ENCODE measurements around the gene DCTN5.
"Not testable (repeated sequence)": the region's sequence is repeated elsewhere in the genome, so short reads cannot be mapped to it uniquely, and the experiment has no call there.

DCTN5 gene

DNA sequence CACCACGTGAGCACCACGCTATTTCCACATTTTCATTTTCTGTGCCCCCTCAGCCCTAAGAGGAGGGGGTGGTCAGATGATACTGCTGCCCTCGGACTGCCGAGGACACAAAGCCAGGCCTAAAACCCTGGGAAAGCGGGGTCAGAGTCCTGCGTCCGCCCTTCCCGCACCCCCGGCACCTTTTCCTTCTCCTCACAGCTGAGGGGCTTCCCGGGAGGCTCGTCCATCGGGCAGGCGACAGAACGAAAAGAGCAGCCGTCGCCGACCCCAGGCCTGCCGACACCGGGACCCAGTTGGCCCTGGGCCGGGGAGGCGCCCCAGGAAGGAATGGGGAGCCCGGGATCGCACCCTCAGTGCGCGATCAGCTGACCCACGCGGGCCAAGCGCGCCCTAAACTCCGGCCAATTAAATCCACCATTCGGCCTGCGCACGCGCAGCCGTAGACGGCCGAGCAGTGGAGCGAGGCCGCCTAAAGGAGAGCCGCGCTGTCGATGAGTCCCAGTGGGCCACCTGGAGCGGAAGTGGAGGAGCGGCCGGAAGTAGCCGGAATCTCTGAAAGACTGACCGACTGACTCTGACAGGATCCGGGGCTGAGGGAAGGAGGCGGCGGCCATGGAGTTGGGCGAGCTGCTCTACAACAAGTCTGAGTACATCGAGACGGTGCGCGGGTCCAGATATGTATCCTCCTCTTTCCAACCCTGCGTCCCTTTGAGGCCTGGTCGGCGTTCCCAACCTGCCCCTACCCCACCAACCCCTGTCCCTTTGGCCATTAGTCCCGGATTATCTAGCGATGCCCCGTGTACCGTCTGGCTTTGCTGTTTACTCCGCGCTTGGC is at the start of gene DCTN5, which contains the start of gene PALB2:
Gene DCTN5 (plus strand): TSS at position 536 of the 835 bp plus-strand sequence. CDS start 77 bp downstream, at position 613.
Gene PALB2 (minus strand): TSS at position 380 of the 835 bp plus-strand sequence. CDS start 153 bp downstream, at position 227.
- peak; percentile 90 for DNase-seq

- no peak for DNase-seq
Measured at GRCh38 chr16:23594186-23594585, 47.1 kb upstream of the DCTN5 start.

DNA sequence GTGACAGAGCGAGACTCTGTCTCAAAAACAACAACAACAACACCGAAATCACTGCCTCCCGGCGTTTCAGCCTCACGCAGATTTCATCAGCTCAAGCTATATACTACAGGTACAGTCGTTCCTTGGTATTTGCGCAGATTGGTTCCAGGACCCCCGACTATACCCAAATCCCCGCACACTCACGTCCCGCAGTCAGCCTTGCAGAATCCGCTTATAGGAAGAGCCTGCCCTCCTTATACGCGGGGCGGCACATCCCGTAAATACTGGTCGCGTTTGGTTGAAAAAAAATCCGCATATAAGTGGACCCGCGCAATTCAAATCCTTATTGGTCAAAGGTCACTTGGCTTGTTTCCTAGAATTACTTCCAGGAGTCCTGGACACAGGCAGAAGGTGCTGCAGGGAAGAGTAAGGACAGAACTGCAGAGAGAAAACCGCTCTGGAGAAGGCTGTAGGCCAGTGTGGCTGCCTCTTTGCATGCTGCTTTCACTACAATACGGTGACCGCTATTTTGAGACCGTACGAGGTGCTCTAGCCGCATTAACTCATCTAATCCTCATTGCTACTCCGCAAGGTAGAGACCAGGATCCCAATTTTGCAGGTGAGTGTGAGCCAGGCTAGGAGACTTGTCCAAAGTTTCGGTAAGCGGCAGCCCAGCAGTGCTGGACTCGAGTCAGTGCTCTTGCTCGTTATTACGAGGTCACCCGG is 45.9 kb upstream of the DCTN5 start:
- DNase-seq, result no peak

DNA sequence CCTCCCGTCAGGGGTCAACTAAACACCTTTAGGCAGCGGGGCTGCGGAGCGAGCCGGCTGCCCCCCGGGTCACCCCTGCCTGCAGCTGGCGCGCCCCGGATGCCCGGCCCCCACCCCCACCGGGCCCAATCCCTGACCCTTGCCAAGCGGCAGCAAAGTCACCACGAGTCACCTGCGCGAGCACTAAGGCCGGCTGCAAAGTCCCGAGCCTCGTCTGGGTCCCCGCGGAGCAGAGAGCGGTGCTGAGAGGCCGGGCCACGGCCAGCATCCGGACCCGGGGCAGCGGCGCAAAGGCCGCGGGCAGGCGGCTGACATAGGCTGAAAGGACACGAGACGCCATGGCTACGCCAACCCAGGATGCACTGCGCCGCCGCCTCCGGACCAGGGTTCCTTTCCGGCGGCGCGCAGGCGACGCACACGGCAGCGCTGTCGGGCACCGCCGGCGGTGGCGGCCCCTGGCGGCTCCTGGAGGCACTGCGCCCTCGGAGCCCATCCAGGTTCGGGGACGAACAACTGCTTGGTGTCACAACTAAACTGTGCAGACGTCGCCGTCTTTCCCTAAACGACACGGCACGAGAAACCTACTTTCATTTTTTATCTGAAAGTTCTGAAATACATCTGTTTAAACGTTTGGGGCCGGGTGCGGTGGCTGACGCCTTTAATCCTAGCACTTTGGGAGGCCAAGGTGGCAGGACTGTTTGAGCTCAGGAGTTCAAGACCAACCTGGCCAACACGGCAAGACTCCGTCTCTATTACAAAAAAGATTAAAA is 45.1 kb upstream of the DCTN5 start, which contains the start of gene NDUFAB1:
Gene NDUFAB1 (minus strand): TSS at position 366 of the 770 bp plus-strand sequence. CDS start 26 bp downstream, at position 340.
- DNase-seq, result peak; percentile 87

DNA sequence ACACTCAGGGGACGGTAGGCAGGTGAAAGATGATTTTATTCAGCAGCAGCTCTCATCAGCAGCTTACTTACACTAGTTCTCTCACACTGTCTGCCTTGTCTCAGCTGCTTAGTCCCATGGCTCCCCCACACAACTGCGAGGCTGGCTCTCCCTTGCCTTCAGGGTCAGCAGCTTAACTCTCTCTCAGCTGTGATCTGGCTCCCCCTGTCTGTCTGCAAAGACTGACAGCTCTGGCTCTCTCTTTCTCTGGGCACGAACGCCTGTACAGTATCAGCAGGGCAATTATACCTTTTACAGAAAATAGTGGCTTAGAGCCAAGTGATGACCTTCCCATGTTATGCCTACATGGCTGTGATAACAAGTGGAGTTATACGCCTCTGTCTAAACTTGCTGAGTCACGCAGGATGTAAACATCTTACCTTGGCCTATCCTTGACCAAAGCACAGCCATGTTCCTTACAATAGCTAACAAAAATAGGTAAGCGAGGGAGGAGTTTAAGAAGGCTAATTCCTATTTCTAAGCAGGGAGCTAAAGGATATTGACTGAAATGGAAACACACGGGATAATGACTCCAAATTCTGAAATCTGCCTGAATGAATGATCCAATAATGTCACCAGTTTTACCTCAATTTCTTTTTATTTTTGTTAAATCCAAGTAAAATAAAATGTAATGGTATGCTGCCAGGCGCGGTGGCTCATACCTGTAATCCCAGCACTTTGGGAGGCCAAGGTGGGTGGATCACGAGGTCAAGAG is 44.1 kb upstream of the DCTN5 start:
- peak; percentile 3 for DNase-seq

GRCh38 chr16:23607726-23608125 is 33.5 kb upstream of the DCTN5 start:
- no peak for DNase-seq

- DNase-seq, result no peak
Measured at GRCh38 chr16:23608194-23608593, 33.1 kb upstream of the DCTN5 start.

DNA sequence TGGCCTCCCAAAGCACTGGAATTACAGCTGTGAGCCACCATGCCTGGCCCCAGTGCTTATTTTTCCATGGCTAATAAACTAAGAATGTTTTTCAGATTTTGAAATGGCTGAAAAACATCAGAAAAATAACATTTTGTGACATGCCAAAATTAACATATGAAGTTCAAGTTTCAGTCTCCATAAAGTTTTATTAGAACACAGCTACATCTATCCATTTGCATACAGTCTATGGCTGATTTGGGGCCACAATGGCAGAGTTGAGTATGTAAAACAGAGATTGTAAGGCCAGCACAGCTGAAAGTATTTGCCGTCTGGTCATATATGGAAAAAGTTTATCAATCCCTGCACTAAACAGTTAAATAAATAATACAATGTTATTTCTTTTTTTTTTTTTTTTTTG is 31.3 kb upstream of the DCTN5 start:
- no peak for DNase-seq

DNA sequence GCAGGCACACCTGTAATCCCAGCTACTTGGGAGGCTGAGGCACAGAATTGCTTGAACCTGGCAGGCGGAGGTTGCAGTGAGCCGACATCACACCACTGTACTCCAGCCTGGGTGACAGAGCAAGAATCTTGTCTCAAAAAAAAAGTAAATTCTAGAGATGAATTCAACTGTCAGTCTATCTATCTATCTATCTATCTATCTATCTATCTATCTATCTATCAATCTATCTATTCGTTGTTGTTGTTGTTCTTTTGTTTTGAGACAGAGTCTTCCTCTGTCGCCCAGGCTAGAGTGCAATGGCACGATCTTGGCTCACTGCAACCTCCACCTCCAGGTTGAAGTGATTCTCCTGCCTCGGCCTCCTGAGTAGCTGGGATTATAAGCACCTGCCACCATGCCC is 30.4 kb upstream of the DCTN5 start:
- DNase-seq, result not testable (repeated sequence)

- no peak for DNase-seq
Measured at GRCh38 chr16:23611936-23612335, 29.3 kb upstream of the DCTN5 start.

GRCh38 chr16:23615805-23616204 is 25.5 kb upstream of the DCTN5 start:
- DNase-seq, result no peak

GRCh38 chr16:23624092-23624491 is 17.2 kb upstream of the DCTN5 start:
- DNase-seq, result no peak

GRCh38 chr16:23629516-23629915 is 11.8 kb upstream of the DCTN5 start:
- DNase-seq, result no peak

DNA sequence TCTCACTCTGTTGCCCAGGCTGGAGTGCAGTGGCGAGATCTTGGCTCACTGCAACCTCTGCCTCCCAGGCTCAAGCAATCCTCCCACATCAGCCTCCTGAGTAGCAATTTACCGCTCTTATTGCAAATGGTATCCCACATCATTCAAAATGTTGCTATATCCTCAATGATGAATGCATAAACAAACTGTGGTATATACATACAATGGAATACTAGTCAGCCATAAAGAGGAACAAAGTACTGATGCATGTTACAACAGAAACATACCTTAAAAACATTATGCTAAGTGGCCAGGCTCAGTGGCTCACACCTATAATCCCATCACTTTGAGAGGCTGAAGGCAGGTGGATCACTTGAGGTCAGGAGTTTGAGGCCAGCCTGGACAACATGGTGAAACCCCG is 9.4 kb upstream of the DCTN5 start:
- DNase-seq, result not testable (repeated sequence)

DNA sequence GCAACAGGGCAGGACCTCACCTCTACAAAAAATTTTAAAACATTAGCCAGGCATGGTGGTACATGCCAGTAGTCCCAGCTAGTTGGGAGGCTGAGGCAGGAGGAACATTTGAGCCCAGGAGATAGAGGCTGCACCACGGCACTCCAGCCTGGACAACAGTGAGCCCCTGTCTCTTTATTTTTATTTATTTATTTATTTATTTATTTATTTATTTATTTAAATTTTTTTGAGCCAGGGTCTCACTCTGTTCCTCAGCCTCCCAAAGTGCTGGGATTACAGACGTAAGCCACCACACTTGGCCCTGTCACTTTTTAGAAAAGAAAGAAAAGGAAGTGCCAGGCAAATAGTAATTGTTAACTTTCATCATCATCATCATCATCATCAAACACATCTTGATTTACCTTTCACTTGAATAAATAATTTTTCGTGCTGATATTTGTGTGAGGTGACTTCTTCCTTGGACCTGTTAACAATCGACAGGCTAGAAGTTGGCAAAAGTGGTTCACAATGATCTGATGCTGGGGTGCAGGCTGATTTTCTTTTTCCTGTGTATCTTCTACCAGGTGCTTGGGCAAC is 6.7 kb upstream of the DCTN5 start:
- DNase-seq, result no peak

GRCh38 chr16:23635958-23636357 is 5.3 kb upstream of the DCTN5 start:
- DNase-seq, result no peak

DNA sequence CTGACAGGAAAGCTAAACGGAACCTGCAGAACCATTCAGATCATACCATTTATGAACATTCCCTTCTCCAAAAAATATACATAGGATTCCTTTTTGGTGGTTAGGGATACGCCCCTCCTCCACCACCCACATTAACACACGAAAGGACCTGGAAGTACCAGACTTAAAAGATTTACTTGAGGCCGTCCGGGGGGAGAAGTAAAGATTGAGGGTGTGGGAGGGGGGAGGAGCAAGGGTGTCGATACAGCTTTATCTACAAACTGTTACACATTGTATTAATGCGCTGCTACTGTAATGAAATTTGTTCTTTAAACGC is 693 bp upstream of the DCTN5 start:
- peak; percentile 23 for DNase-seq

- DNase-seq, result no peak
Measured at GRCh38 chr16:23642246-23642774, 1.0 kb downstream of the DCTN5 start.

DNA sequence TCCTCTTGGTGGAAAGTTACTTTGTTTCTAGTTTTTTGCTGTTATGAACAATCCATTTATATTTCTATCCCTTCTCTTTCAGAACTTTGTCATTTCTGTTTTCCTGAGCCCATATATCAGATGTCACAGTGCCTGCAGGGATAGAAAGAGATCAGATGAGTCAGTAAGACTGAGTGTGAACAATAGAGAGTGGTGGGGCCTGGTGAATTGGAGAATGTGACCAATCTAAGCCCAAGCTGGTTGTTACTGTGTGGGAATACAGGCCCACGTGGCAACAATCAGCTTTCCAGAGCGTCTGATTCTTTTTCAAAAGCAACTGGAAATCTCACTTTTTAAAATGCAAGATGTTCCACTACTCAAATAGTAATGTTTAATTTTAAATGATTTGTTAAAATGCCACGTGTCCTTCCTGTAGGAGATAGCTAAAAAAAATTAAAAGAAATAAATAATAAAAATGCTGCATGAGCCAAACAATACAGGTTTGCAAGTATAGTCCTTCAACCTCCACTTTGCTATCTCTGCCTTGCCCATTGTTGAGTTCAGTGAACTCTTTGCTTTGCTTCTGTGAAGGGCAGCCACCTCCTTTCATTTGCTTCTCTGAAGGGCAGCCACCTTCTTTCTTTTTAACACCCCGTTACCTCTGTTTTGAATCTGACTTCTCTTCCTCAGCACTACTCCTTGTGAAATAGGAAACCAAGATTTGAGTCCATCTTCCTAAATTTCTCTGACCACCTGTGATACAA is 9.6 kb downstream of the DCTN5 start:
- DNase-seq, result no peak

DNA sequence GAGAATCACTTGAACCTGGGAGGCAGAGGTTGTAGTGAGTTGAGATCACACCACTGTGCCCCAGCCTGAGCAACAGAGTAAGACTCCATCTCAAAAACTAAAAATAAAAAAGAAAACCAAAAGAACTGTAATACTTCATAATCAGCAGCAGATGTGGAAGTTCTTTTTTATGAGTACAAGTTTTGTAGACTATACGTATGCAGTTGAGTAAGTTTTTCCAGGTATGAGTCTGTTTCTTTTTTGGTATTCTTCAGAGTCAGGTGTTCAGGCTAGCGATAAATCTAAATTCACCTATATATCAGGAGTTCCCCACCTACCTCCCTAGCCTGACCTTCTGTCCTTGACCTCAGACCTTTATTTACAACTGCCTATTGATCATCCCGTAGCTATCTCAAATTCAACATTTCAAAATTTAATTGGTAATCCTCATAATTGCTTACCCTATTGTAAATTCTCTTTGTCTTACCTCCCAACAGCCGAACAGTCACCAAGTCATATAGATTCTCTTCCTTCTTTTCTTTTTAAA is 10.7 kb downstream of the DCTN5 start:
- no peak for DNase-seq

GRCh38 chr16:23663918-23664317 is 22.7 kb downstream of the DCTN5 start:
- DNase-seq, result no peak
